OCI-LY7 (cell line): ENCODE data around the gene STAT2. TPM values are rescaled to one million over a fixed set of nuclear protein-coding genes. Genes with fewer than 3 reads are reported as not detected.

Experiments used
- BruUV-seq: library from RNA; stranded (reverse); fragments of 400-500 nt; replicated peaks from 2 replicates; lab custom pipeline; 2021; lab: Mats Ljungman, UMichigan
- CTCF ChIA-PET: fragments of 300-600 bp; sonication (Branson Sonifier 250); formaldehyde crosslinking; loops from one replicate; lab custom pipeline; 2022; ENCODE audit warnings: antibody characterized with exemption; ENCODE audit not compliant: unreplicated experiment; lab: Charles Lee
- POLR2A ChIA-PET: fragments of 300-600 bp; sonication (Branson Sonifier 250); formaldehyde crosslinking; loops from one replicate; lab custom pipeline; 2022; ENCODE audit warnings: antibody characterized with exemption; lab: Charles Lee
- DNase-seq: peaks from one replicate; pipeline ENCODE4 v3.0.0-alpha.2; 2015; ENCODE audit warnings: low spot score
- H2AFZ ChIP-seq: fragments of 200-600 bp; sonication (generic), shearing (Covaris generic); 2 replicates; pipeline ENCODE4 v1.6.1; 2014; ENCODE audit warnings: mild to moderate bottlenecking, antibody characterized with exemption, low read length, moderate library complexity
- H3K27ac ChIP-seq: fragments of 200-600 bp; sonication (generic); 2 replicates; pipeline ENCODE4 v1.5.1; 2014; ENCODE audit warnings: mixed run types, low read depth, mild to moderate bottlenecking, moderate library complexity, low read length, inconsistent platforms; ENCODE audit not compliant: poor library complexity, severe bottlenecking
- H3K36me3 ChIP-seq: fragments of 200-600 bp; sonication (generic); 2 replicates; pipeline ENCODE4 v1.6.1; 2014; ENCODE audit warnings: mild to moderate bottlenecking, antibody characterized with exemption, low read length, moderate library complexity, mixed read lengths; ENCODE audit not compliant: insufficient read depth
- H3K4me1 ChIP-seq: fragments of 200-600 bp; sonication (generic); 2 replicates; pipeline ENCODE4 v1.5.1; 2014; ENCODE audit warnings: mild to moderate bottlenecking, low read length; ENCODE audit not compliant: insufficient read depth, poor library complexity, severe bottlenecking
- H3K4me2 ChIP-seq: fragments of 200-600 bp; sonication (generic); 2 replicates; pipeline ENCODE4 v1.6.1; 2014; ENCODE audit warnings: mild to moderate bottlenecking, low read length
- H3K4me3 ChIP-seq: fragments of 200-600 bp; sonication (generic); 2 replicates; pipeline ENCODE4 v1.5.1; 2014; ENCODE audit warnings: mild to moderate bottlenecking, low read depth, low read length; ENCODE audit not compliant: poor library complexity, severe bottlenecking
- H3K79me2 ChIP-seq: fragments of 200-600 bp; sonication (generic); 2 replicates; pipeline ENCODE4 v1.6.1; 2016; ENCODE audit warnings: low read depth, mild to moderate bottlenecking, low read length, moderate library complexity, mixed read lengths; ENCODE audit not compliant: insufficient read depth
- H3K9me2 ChIP-seq: fragments of 200-600 bp; sonication (generic); 2 replicates; pipeline ENCODE4 v1.6.1; 2016; ENCODE audit warnings: mild to moderate bottlenecking, low read length, mixed read lengths; ENCODE audit not compliant: insufficient read depth
- H3K9me3 ChIP-seq: fragments of 200-600 bp; sonication (generic); 2 replicates; pipeline ENCODE4 v1.6.1; 2014; ENCODE audit warnings: mild to moderate bottlenecking, mixed run types, low read length, mixed read lengths
- H4K20me1 ChIP-seq: fragments of 200-600 bp; sonication (generic); 2 replicates; pipeline ENCODE4 v1.6.1; 2014; ENCODE audit warnings: mild to moderate bottlenecking, antibody characterized with exemption, low read length, moderate library complexity, mixed read lengths; ENCODE audit not compliant: insufficient read depth
- CTCF ChIP-seq: fragments of 200-600 bp; sonication (generic); conservative IDR thresholded peaks from 2 replicates; pipeline ENCODE4 v1.5.1; 2014; ENCODE audit warnings: mild to moderate bottlenecking, antibody characterized with exemption, low read length, moderate library complexity, mixed read lengths
- EZH2phosphoT487 ChIP-seq: fragments of 200-600 bp; sonication (generic); IDR thresholded peaks from 2 replicates; pipeline ENCODE4 v1.6.1; 2018; ENCODE audit warnings: low read depth, borderline replicate concordance, mild to moderate bottlenecking, mixed run types, antibody characterized with exemption, low read length, moderate library complexity, mixed read lengths
- intact Hi-C: fragments of 100-400 bp; cut with micrococcal nuclease; formaldehyde crosslinking; loops from one replicate; pipeline ENCODE4 v1.10.0; 2022; ENCODE audit not compliant: unreplicated experiment
- total RNA-seq, 2 experiments: library from RNA; depleted of rRNA in 1 of 2; stranded (reverse); fragments of >200 nt in 1 of 2; shearing (Covaris generic) in 1 of 2; gene quantifications; 2 replicates each; pipeline ENCODE4 v1.2.3, GENCODE V29; 2014 to 2022

The STAT2 gene
- total RNA-seq, 2 experiments from 2014 or later = 75.3 to 126 TPM

- H3K36me3 ChIP-seq = no peaks in the 10 kb centered on the region
- H3K4me2 ChIP-seq = peak within 1 kb of the TSS; percentile 98
- ChIA-PET CTCF (interaction anchor here (1.4 kb wide), 1 partner anchor 26 kb away, joined by 3 read pairs; the partner anchor contains the start of gene STAT2), POLR2A (interaction anchor here (1.1 to 9.4 kb wide), 7 partner anchors 18 to 126 kb away, joined by 3 to 70 read pairs (median 6); partner anchors contain the start of genes CNPY2, COQ10A, STAT2 and TIMELESS)
- peaks cover 21% of the 10 kb centered on the region; the same call in 1 of the 2 replicates for H3K79me2 ChIP-seq
- H3K4me1 ChIP-seq = peaks cover 56% of the 10 kb centered on the region
- DNase-seq = peak; percentile 99
- peak within 1 kb of the TSS; percentile 94 for H3K27ac ChIP-seq
- H3K9me2 ChIP-seq = no peaks in the 10 kb centered on the region
- no peaks in the 10 kb centered on the region for H3K9me3 ChIP-seq
- no TSS peak for BruUV-seq
- H4K20me1 ChIP-seq = no peaks in the 10 kb centered on the region
- peak within 1 kb of the TSS; percentile 95 for H3K4me3 ChIP-seq
- TF ChIP-seq CTCF = peak; percentile 78
- TF ChIP-seq EZH2phosphoT487 = no peak
- peak within 1 kb of the TSS; percentile 68 for H2AFZ ChIP-seq
- intact Hi-C loops = loop anchor here (1.0 to 5.0 kb wide), 3 partner anchors 41 to 130 kb away; partner anchors contain the start of gene TIMELESS
Measured at GRCh38 chr12:56333679-56334489, 26.0 kb downstream of the STAT2 start, which contains the start of gene PAN2. Gene PAN2 (minus strand): TSS chr12:56334000. CDS start chr12:56333094, 906 bp downstream.

- DNase-seq = peak; percentile 15
- no peaks in the 10 kb centered on the region for H3K36me3 ChIP-seq
- TF ChIP-seq EZH2phosphoT487 (no peak), CTCF (no peak)
- ChIA-PET POLR2A (interaction anchor here (0.7 to 9.4 kb wide), 9 partner anchors 15 to 127 kb away, joined by 3 to 70 read pairs (median 5); partner anchors contain the start of genes CNPY2, COQ10A, STAT2 and TIMELESS), CTCF (no interaction called here)
- BruUV-seq = TSS peak; percentile 90
- H4K20me1 ChIP-seq = no peaks in the 10 kb centered on the region
- H3K9me3 ChIP-seq = no peaks in the 10 kb centered on the region
- H3K4me1 ChIP-seq = peaks cover 49% of the 10 kb centered on the region
- H3K27ac ChIP-seq = peak overlapping the region; percentile 94
- intact Hi-C loops = loop anchor here (5.0 kb wide), 1 partner anchor 114 kb away; the partner anchor contains the start of gene TIMELESS
- H3K4me3 ChIP-seq = peak overlapping the region; percentile 95
- peaks cover 21% of the 10 kb centered on the region; the same call in 1 of the 2 replicates for H3K79me2 ChIP-seq
- H3K9me2 ChIP-seq = no peaks in the 10 kb centered on the region
- H2AFZ ChIP-seq = peak overlapping the region; percentile 68; the same call in 1 of the 2 replicates
- H3K4me2 ChIP-seq = peak overlapping the region; percentile 94
Measured at GRCh38 chr12:56333197-56333678, 26.7 kb downstream of the STAT2 start.
